Muscle of back (tissue), 10 donors: Measurements from ENCODE around the gene C1orf141. TPM values are rescaled to one million over a fixed set of nuclear protein-coding genes. Genes with fewer than 3 reads are reported as not detected.

Experiments
- polyA plus RNA-seq, 10 donors: library from polyadenylated mRNA; unstranded; fragments of 120-200 nt; gene quantifications; one replicate each; pipeline ENCODE4 v1.2.1, GENCODE V29; 2013; ENCODE audit not compliant: insufficient read length in 10 of 10

The C1orf141 gene
- polyA plus RNA-seq, 10 donors: 0.32 TPM; not detected in 9

Other genes with a start within 250 kb of the C1orf141 start
- 1 to 10 TPM; 2.5 to 4.9 (median 3.6) TPM for gene DNAI4, start 210.1 kb downstream of the C1orf141 start, polyA plus RNA-seq
- 10 to 100 TPM; 18.7 to 28.7 (median 23.9) TPM for gene MIER1, start 210.0 kb downstream of the C1orf141 start, polyA plus RNA-seq
- gene SLC35D1, start 80.8 kb downstream of the C1orf141 start, polyA plus RNA-seq: 1 to 10 TPM; 5.7 to 9.3 (median 7.9) TPM
- under 1 TPM in 3 of 10 donors, not detected in 7; 0.04 to 0.12 (median 0.10) TPM for gene IL23R, start 31.5 kb upstream of the C1orf141 start, polyA plus RNA-seq
- gene IL12RB2, start 172.9 kb upstream of the C1orf141 start, polyA plus RNA-seq: 1 to 10 TPM in 7 of 10 donors, under 1 TPM in 3; 0.69 to 3.7 (median 1.1) TPM